ENCODE measurements around the gene SLFNL1.

SLFNL1 gene

DNA sequence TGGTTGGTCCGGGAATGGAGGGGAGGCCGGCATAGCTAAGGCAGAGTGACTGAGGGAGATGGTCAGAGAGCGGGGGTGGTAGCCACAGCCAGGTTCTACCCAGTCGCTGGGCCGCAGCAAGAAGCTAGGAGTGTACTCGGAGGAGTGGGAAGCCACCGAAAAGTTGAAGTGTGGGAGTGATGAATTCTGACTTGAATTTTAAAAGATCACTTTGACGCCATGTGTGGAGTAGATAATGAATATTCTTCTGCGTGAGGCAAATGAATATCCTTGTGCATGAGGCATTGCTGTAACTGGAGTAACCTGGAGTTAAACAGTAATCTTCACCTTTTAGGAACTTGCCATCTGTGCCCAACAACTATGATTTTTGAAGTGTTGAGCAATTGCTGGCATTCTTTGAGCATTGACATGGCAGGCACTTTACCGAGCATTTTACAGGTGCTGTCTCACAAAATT, 35.2 kb downstream of the SLFNL1 start:
- DNase-seq, result no peak

DNA sequence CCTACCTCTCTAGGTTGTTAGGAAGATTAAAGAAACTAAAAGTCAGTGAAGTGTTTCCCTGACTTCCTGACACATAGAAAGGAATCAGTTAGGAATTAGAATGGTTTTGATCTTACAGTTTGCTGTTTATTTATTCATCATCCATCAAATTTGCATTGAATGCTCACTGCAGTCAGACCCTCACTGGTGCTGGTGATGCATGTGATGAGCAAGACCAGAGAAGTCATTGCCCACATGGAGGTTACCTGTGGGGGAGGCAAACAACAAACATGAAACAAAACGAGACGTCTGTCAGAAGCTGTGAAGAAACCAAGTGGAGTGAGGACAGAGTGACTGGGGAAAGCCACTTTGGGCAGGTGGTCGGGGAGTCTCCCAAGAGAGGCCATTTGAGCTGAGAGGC, 35.6 kb downstream of the SLFNL1 start:
- no peak for DNase-seq

DNA sequence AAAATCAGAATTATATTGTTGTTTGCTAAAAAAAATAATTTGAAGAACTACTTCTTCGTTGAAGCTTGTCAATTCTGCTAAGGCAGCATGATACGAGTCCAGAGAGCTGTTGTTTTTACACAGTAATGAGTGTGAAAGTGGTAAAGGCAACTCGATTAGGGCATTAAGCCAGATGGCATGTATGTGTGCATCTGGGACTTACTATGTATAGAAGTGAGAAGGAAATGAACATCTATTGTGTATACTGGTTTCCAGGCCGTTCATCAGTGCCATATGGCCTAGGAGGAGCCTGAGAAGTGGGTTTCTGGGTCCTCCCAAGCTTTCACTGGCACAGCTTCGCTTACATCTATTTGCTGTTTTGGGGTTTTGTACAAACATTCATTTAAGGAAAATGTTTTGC, 36.4 kb downstream of the SLFNL1 start:
- DNase-seq, result no peak

DNA sequence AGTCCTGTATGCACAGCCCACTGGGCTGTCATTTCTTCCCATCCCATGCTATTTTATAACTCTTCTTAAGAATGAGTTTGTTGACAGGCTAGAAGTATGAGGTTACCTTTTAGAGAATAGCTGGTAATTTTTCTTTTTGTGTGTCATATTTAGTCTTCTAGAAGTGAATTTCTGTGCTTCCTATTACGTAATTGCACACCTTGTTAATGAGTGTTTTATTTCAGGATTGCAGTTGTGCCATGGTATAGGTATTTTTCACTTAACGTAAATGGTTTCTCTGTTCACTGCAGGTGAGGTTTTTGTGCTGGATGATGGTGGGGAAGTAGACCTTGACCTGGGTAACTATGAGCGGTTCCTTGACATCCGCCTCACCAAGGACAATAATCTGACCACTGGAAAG, 37.0 kb downstream of the SLFNL1 start:
- no peak for DNase-seq

DNA sequence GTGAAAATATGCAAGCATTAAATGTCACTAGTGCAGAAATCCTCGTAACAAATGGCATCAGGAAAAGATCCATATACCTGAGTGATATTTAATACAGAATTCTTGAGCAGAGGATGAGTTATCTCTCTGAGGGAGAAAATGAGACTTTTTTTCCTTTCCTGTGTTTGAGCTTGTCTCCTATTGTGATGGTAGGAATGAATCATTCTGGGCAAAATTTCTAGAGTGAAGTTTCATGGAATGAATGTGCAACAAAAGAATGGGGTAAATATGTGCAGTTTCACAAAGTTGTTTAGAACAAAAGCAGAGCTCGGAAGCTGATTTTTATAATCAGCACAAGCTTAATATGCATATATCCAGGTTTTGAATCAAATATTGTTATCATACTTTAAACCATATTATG, 37.5 kb downstream of the SLFNL1 start:
- DNase-seq, result peak; percentile 44

DNA sequence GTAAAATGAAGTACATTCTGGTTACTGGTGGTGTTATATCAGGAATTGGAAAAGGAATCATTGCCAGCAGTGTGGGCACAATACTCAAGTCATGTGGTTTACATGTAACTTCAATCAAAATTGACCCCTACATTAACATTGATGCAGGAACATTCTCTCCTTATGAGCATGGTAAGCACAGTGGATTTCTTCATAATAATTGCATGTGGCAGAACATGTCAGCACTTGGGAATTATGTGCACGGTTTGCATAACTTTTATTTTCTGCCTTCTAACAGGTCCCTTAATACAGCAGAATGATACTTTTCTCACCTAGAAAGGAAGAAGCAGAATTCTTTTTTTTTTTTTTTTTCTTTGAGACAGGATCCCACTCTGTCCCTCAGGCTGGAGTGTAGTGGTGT, 38.2 kb downstream of the SLFNL1 start:
- peak; percentile 44 for DNase-seq

DNA sequence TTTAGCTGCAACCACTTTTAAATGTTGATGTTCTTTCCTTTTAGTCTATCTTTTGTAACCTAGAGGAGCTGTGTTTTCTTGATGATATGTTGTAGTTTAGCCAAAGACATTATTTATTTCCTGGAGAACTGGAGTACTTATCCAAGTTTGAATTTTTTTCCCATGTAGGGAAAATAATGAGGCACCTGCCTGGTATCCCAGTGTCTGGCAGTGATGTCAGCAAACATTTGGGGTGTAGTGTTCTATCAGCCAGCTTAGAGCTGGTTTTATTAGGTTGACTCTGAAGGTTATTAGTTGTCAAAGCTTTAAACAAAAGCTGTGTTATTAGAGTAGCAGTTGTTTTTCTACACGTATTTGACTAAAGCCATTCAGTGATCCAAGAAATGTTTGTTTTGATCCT, 38.8 kb downstream of the SLFNL1 start:
- no peak for DNase-seq

DNA sequence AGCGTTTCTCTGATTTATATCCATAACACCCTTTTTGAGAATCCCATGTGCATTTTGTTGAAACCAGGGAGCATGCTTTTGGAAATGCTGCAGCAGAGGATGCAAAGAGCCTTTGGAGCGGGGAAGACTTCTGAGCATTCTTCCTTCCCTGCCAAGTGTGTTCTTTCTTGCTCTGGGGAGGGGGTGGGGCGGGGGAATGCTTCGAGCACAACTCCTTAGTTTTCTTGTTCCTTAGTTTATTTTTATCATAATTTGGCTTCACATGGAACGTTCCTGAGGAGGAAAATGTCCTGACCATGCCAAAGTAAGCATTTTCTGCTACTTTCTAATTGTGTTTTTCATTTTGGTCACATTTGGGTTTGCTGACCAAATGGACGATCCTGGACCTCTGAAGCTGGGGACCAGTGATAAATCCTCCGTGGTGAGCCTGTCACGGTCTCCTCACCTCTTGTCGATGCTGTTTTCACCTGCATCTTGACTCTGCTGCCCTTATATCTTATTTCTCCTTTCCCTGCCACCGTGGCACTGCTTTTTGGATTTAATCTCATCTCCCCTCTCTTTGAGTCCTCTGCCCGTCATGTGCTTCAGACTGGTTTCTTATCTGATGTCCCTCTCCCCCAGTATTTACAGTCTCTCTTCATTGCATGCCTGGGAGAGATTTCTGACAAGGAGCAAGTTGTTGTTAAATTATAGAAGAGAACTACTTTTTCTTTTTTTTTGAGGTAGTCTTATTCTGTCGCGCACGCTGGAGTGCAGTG, 39.7 kb downstream of the SLFNL1 start:
- peak; percentile 24 for DNase-seq

DNA sequence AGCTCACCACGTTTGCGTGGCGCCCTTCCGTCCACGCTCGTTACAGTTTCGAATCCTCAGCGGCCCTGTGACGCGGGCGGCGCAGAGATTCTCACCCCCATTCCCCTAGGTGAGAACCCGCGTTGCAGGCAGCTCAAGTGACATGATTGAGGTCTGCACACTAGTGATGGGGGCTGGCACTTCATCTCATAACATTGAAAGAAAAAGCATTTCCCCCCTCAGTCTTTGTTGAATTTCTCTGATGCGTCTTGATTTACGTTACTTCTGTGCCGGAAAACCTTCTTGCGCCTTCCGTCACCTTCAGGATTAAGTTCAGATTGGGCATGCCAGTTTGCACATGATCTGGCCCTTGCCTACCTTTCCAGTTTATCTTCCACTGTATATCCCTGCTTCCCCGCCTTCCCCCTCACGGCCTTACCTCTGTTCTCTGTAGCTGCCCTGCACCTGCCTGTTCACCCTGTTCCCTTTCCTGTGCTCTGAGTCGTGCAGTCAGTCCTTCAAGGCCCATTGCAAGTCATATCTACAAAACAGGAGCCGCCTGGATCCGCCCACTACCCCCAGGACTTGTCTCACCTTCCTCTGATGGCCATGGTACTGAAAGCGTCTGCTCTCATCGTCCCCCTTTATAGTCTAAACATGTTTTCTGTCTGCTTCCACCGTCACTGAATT, 40.9 kb downstream of the SLFNL1 start:
- no peak for DNase-seq

DNA sequence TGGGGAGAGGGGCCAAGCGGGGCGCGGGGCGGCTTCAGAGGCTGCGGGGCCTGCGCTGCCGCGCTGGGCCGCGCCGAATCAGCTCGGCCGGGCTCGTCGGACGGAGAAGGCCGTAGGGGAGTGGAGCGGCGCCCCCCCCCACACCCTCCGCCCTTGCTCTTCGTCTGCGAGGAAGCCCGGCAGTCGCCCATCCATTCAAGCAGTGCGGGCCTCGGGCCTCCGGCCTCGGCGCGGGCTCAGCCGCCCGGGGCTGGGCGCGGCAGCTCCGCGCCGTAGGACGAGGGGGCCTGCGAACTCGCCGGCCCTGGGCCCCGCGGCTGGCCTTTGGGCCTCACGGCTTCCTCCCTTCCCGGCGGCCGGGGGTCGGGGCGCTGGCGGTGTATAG, 41.5 kb downstream of the SLFNL1 start:
- DNase-seq, result no peak

DNA sequence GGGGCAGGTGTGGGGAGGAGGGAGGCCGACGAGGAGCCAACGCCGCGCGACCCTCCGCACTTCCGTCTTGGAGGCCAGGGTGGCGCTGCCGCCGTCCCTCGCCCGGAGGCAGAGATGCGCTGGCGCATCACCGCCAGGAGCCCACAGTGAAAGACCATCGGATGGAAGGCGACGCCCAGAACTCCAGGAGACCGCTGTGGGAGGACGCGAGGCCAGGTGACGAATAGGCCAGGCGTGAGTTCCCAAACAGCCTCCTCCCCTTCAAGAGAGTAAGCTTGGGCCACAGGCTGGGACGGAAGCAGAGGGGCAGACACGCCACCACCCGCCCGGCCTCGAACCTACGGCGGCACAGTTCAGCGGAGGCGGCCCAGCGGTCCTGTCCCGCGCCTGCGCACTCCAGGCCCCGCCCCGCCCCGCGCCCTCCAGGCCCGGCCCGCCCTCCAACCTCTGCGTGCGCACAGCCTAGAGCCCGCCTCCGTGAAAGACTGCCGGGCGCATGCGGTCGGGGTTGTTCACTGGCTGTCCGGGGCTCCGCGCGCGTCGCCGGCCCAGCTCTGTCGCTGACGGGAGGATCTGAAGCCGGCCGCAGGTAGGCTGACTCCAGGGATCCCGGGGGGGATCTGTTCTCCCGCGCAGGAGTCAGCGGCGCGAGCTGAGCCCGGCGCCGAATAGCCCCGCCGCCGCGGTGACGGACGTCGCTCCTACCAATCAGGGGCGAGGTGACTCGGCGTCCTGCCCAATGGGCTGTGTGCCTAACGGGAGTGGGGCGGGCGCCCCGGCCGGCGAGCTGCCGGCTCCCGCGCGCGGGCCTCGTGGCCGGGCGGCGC, 42.1 kb downstream of the SLFNL1 start, which contains the start of gene CTPS1:
TSS of gene CTPS1 (plus strand) at position 456 of the 827 bp plus-strand sequence. CDS start 3,595 bp downstream, outside the sequence.
- DNase-seq, result peak; percentile 95

DNA sequence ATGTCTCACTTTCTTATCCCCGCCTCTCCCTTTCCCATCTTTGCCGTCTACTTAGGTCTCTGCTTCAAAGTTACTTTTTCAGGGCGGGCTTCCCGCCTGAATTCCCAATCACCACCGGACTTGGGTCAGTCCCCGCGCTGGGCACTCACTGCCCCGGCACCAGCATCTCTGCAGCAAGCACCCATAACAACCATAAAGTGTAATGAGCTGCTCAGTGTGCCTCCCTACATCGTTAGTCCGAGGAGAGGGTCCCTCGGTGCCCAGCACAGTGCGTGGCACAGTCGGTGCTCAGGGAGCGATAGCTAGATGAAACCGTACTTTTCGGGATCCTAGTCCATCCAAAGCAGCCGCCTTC, 42.7 kb downstream of the SLFNL1 start:
- DNase-seq, result no peak

DNA sequence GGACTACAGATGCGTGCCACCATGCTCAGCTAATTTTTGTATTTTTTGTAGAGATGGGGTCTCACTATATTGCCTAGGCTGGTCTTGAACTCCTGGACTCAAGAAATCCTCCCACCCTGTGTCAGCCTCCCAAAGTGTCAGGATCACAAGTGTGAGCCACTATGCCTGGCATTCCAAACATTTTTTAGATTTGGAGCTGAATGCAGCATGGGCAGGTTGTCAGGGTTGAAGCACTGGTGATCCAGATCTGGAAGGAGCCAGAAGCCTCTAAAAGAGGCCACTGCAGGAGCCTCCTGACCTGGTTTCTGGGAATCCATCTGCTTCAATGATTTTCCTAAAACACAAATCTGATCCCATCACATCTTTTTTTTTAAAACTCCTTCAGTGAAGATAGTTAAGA, 43.8 kb downstream of the SLFNL1 start:
- DNase-seq, result peak; percentile 64

DNA sequence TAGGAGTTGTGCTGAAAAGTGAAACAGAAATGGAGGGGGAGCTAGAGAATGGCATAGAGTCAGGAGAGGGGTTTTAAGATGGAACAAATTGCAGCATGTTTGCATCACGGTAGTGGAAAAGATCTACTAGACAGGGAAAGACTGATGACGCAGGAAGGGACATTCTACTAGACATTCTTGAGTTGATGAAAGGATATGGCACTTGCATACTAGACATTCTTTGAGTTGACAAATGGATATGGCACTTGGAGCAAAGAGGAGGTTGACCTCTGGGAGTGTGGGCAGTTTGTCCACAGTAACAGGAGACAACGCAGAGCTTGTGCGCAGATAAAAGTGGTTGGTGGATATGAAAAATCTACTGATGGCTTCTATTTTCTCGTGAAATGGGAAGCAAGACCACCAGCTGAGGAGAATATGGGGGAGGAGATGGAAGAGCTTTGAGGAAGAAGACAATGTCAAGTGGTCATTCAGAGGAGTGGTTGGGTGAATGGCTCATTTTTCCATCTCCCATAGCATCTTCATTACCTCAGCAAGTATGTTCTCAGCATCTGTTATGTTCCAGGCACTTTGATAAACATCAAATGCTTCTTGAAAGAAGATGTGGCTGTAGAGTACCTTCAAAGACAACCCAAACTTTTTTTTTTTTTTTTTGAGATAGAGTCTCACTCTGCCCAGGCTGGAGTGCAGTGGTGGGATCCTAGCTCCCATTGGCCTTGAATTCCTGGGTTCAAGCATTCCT, 44.4 kb downstream of the SLFNL1 start:
- peak; percentile 84 for DNase-seq

DNA sequence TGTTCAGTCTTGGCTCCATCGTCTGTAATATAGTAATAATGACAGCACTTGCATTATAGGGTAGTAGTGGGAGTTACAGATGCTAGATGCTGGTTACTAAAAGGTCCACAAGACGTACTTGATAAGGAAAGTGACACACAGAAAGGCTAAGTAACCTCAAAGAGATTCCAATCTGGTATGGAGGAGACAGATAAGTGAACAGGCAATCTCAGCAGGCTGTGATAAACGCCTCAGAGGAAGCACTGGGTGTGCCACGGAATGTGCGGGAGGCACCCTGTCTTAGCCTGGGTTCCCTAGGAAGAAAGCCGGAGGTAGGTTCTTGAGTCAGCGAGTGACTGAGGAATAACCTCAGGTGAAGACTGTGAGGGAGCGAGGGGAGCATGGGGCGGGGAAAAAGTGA, 46.6 kb downstream of the SLFNL1 start:
- no peak for DNase-seq

DNA sequence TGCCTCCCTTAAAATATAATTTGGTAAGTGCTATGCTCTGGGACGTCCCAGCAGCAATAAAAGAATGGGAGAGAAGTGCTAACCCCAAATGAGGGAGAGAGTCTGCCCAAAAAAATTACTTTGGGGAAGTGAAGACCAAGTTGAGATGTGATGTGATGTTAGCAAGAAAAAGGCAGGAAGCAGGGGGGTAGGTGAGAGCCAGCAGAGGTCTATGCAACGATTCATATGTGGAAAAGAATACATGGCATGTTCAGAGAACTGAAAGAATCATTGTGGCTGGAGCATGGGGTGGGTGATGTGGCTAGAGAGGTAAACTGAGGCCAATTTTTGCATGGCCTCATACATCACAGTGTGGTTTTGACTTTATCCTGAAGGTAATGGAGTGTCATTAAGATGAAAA, 47.6 kb downstream of the SLFNL1 start:
- DNase-seq, result no peak

DNA sequence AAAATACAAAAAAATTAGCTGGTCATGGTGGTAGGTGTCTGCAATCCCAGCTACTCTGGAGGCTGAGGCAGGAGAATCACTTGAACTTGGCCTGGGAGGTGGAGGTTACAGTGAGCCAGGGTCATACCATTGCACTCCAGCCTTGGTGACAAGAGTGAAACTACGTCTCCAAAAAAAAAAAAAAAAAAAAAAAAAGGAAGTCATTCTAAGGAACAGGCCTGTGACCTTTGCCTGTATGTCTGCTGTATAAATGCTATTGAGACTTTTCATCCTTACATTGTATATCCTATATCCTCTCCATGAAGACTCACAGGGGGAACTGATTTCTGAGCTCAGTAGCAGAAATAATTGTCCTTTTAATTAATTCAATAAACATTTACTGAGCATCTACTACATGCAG, 49.6 kb downstream of the SLFNL1 start:
- DNase-seq, result no peak

DNA sequence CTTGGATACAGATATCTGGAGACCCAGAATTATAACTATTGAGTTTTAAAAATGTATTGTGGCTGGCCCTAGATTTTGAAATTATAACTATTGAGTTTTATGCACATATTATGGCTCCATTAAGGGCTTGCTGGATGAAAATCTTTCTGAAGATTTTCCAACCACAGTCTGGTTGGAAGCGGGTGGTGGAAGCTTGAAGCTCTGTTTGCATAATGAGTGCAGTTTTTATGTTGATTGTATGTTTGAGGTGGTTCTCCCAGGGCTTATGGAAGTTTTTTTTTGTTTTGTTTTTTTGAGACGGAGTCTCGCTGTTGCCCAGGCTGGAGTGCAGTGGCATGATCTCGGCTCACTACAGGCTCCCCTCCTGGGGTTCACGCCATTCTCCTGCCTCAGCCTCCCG, 52.1 kb downstream of the SLFNL1 start:
- DNase-seq, result no peak

DNA sequence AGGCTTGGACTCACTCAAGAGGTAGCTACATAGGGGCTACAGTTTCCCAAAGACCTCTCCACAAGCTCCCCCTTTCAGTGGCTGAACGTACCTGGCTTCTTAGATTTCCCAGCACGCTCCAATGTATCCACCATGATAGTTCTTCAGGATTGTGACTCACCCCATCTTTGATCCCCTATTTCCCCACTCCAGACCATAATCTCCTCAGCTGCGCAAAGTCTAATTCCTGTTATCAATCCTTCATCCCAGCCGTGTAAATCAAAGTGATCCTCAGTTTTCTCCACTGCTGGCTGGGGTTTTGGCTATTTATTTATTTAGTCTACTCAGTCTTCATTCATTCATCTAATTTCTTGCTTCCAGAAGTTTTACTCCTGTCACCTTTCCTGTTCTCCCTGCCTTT, 55.1 kb downstream of the SLFNL1 start:
- DNase-seq, result no peak
